Panc1 (cell line): ENCODE measurements around the gene CD274. TPM values are rescaled to one million over a fixed set of nuclear protein-coding genes. Genes with fewer than 3 reads are reported as not detected.
"Not testable (repeated sequence)": the region's sequence is repeated elsewhere in the genome, so short reads cannot be mapped to it uniquely, and the experiment has no call there.

Experiments used
- ATAC-seq: fragments of 200-7000 bp; cut with Tn5 transposase; 2 replicates; pipeline ENCODE4 v1.9.1; 2020; ENCODE audit warnings: mild to moderate bottlenecking, moderate library complexity
- BruUV-seq: library from RNA; stranded (reverse); fragments of 400-500 nt; replicated peaks from 2 replicates; lab custom pipeline; 2021; lab: Mats Ljungman, UMichigan
- CTCF ChIA-PET: fragments of 300-600 bp; sonication (Branson Sonifier 250); formaldehyde crosslinking; loops from one replicate; lab custom pipeline; 2022; ENCODE audit warnings: antibody characterized with exemption; lab: Charles Lee
- POLR2A ChIA-PET: fragments of 300-600 bp; sonication (Branson Sonifier 250); formaldehyde crosslinking; loops from one replicate; lab custom pipeline; 2022; ENCODE audit warnings: antibody characterized with exemption; lab: Charles Lee
- DNase-seq: peaks from one replicate; pipeline ENCODE4 v3.0.0-alpha.2; 2010; ENCODE audit warnings: low read depth, low spot score
- H3K27ac ChIP-seq: 2 replicates; pipeline ENCODE4 v1.5.1; 2011; ENCODE audit warnings: mild to moderate bottlenecking, low read length, inconsistent platforms
- H3K27me3 ChIP-seq: fragments of 200-500 bp; sonication (Bioruptor generic); 2 replicates; pipeline ENCODE4 v1.6.0; 2014; ENCODE audit warnings: low read length, inconsistent platforms; ENCODE audit not compliant: control insufficient read depth, insufficient read depth
- H3K36me3 ChIP-seq: fragments of 200-500 bp; sonication (Bioruptor generic); 2 replicates; pipeline ENCODE4 v1.5.1; 2014; ENCODE audit warnings: inconsistent platforms, mild to moderate bottlenecking, low read length, moderate library complexity; ENCODE audit not compliant: control insufficient read depth, insufficient read depth
- H3K4me1 ChIP-seq: 2 replicates; pipeline ENCODE4 v1.5.1; 2011; ENCODE audit warnings: inconsistent platforms, mild to moderate bottlenecking, low read length, moderate library complexity; ENCODE audit not compliant: control insufficient read depth, insufficient read depth
- H3K4me3 ChIP-seq, 2 experiments: 2 replicates each; pipeline ENCODE4 v1.5.1; 2011 to 2012; ENCODE audit warnings: low read depth in 2 of 2, low read length in 2 of 2, mild to moderate bottlenecking in 2 of 2, inconsistent platforms in 1 of 2, moderate library complexity in 1 of 2
- H3K9me3 ChIP-seq: fragments of 200-500 bp; sonication (Bioruptor generic); 2 replicates; pipeline ENCODE4 v1.5.1; 2014; ENCODE audit warnings: low read depth, mild to moderate bottlenecking, inconsistent platforms, low read length, moderate library complexity; ENCODE audit not compliant: control insufficient read depth, insufficient read depth
- CTCF ChIP-seq: fragments of 450-650 bp; IDR thresholded peaks from 2 replicates; pipeline ENCODE4 v1.5.1; 2017; ENCODE audit warnings: mild to moderate bottlenecking
- POLR2AphosphoS5 ChIP-seq: IDR thresholded peaks from 2 replicates; pipeline ENCODE4 v1.6.1; 2012; ENCODE audit warnings: mild to moderate bottlenecking, low read depth, low read length, moderate library complexity
- REST ChIP-seq, 2 experiments: IDR thresholded peaks; 2 replicates each; pipeline ENCODE4 v1.6.1; 2011 to 2012; ENCODE audit warnings: low read depth in 2 of 2, control low read depth in 1 of 2, low read length in 1 of 2, mild to moderate bottlenecking in 1 of 2, moderate library complexity in 1 of 2; ENCODE audit not compliant: insufficient read depth in 1 of 2
- SIN3A ChIP-seq: IDR thresholded peaks from 2 replicates; pipeline ENCODE4 v1.6.1; 2012; ENCODE audit warnings: low read depth, mild to moderate bottlenecking, low read length, moderate library complexity, borderline replicate concordance; ENCODE audit not compliant: insufficient read depth
- TCF7L2 ChIP-seq: IDR thresholded peaks from 2 replicates; pipeline ENCODE4 v1.6.1; 2011; ENCODE audit warnings: mild to moderate bottlenecking, low read depth, low read length, inconsistent platforms
- in situ Hi-C: cut with HindIII; loops from 2 replicates; pipeline ENCODE4 v1.10.0; 2016; ENCODE audit warnings: low sequenced_read_pairs, low pct_unique_long_range_greater_than_20kb
- intact Hi-C: fragments of 100-400 bp; cut with micrococcal nuclease; formaldehyde crosslinking; loops from one replicate; pipeline ENCODE4 v1.10.0; 2022; ENCODE audit not compliant: unreplicated experiment
- total RNA-seq: library from RNA; stranded (reverse); gene quantifications from one replicate; pipeline ENCODE4 v1.2.1, GENCODE V29; 2021; ENCODE audit not compliant: unreplicated experiment

CD274 gene
- total RNA-seq, 1 experiment from 2014 or later: 0.21 TPM

GRCh38 chr9:5443850-5444249 is 6.5 kb upstream of the CD274 start:
- no peak for DNase-seq
- TF ChIP-seq TCF7L2 (no peak), REST (IDR thresholded peaks at IDR 0.05; ENCODE audit: insufficient read depth in 1 of 2, low read depth in 2 of 2, low read length in 1 of 2) (no peak), POLR2AphosphoS5 (no peak), SIN3A (no peak), CTCF (no peak)
- ChIA-PET POLR2A (no interaction called here), CTCF (no interaction called here)
- Histone ChIP-seq H3K27me3 (no peaks in the 10 kb centered on the region), H3K4me1 (no peaks in the 10 kb centered on the region), H3K36me3 (no peaks in the 10 kb centered on the region), H3K27ac (no peak overlapping the region), H3K4me3 (no peak overlapping the region), H3K9me3 (no peaks in the 10 kb centered on the region)
- intact Hi-C loops (loop anchor here (5.0 kb wide), 1 partner anchor 257 kb away; the partner anchor contains the start of gene INSL6), in situ Hi-C loops (no loop called here)
- BruUV-seq: no TSS peak
- no peak for ATAC-seq

- ATAC-seq, BruUV-seq, DNase-seq, H3K27ac ChIP-seq, POLR2A ChIA-PET, H3K4me1 ChIP-seq, in situ Hi-C loops, H3K4me3 ChIP-seq, H3K27me3 ChIP-seq, H3K9me3 ChIP-seq, H3K36me3 ChIP-seq, intact Hi-C loops: not testable (repeated sequence)
- CTCF ChIA-PET: interaction anchor here (0.6 kb wide), 1 partner anchor 155 kb away, joined by 5 read pairs; no protein-coding TSS in a partner anchor
Observed at GRCh38 chr9:5445096-5445495, 5.2 kb upstream of the CD274 start.

- BruUV-seq: no TSS peak
- Histone ChIP-seq H3K36me3 (no peaks in the 10 kb centered on the region), H3K9me3 (no peaks in the 10 kb centered on the region), H3K27me3 (no peaks in the 10 kb centered on the region), H3K27ac (no peak overlapping the region), H3K4me3 (no peak overlapping the region), H3K4me1 (no peaks in the 10 kb centered on the region)
- ATAC-seq: no peak
- in situ Hi-C loops: no loop called here
- ChIA-PET POLR2A (no interaction called here), CTCF (no interaction called here)
- no peak for TF ChIP-seq CTCF
- no peak for TF ChIP-seq SIN3A
- TF ChIP-seq TCF7L2: no peak
- no peak for TF ChIP-seq POLR2AphosphoS5
- no peak for TF ChIP-seq REST (IDR thresholded peaks at IDR 0.05; ENCODE audit: insufficient read depth in 1 of 2, low read depth in 2 of 2, low read length in 1 of 2)
- intact Hi-C loops: no loop called here
- DNase-seq: no peak
Observed at GRCh38 chr9:5445886-5446285, 4.5 kb upstream of the CD274 start.
